NCI-H526 treated with DMSO at 0.1 percent for 48 hours (cell line): ENCODE measurements around the gene CCL16.
"Not testable (repeated sequence)": the region's sequence is repeated elsewhere in the genome, so short reads cannot be mapped to it uniquely, and the experiment has no call there.

Experiments
- DNase-seq: peaks from one replicate; lab custom pipeline; 2025; lab: John Stamatoyannopoulos, UW

The CCL16 gene

DNA sequence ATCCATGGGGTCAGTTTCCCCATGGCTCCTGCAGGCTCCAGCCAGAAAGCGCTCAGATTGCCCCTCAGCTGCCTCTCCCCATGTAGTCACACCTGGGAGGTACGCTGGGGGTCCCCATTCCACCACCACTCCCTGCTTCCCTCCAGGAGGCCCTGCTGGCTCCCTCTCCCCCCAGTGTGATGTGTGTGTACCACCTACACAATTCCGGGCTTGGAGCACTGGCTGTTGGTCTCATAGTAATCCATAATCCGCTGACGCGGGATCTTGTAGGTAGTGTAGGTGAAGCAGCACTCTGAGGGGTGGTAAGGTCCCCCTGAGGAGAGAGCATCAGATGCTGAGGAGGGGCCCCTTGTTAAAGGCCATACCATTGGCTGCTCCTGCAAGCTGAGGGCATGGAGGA, 2.8 kb upstream of the CCL16 start:
- no peak for DNase-seq

DNA sequence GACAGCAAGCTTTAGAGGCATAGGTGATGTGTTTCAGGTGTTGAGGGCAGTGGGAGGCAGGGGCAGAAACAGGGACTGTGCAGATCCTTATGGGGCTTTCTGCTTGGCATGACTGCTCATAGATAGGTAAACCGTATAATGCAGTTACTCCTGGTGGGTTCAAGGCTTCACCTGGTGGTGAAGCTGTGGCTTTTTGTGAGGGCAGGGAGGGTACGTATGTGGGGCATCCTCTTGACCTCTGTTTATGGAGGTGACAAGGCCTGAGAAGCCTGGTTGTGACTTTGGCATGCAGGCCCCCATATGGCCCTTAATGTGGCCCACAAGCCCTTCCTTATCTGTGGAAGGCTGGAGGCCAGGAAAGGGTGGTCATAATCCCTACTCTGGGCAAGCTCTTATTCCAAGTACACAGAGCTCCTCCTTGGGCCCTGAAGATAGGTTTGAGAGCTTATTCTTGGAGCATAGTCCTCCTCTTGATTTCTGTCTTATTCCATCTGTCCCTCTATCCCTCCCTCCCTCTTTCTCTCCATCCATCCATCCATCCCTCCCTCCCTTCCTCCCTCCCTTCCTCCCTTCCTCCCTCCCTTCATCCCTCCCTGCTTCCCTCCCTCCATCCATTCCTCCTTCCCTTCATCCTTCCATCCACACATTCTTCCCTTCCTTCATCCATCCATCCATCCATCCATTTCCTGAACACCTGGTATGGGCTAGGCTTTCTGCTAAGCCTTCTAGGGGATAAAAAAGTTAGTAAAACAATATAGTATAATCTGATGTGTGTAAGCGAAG, 1.3 kb upstream of the CCL16 start:
- DNase-seq: no peak

DNA sequence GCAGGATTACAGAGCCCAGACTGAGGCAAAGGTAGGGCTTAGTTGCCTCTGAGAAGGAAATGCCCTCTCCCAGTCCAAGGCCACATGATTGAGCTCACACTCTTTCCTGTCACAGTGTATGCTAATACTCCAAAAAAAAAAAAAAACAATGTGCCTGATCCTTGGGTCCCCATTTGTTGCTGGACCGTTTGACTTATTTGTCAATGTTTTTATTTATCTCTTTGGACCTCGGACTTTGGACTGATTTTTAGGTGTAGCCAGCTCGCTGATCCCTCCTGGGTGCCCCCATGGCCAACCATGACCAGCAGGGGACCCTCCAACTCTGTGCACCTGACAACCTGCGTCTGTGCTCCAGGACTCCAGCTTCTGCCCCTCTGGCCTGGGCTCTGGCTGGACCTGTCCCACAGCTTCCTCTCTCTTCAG, 622 bp upstream of the CCL16 start:
- no peak for DNase-seq

DNA sequence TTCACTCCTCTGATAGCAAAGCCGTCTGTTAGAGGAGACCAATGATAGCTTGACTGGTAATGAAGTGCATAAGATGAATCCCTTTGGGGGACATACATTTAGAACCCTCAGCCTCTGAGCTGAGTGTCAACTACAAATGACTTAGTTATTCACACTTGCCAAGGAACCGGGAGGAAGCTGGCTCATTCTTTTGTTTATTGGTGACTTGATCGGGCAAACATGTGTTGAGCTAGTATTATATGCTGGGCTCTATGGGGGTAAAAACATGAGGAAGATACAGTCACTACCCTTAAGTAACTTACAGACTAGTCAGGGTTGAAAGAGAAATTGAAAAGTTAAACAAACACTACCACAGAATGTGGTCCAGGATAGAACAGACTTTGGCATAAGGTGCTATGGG, 3.0 kb downstream of the CCL16 start:
- DNase-seq: no peak

DNA sequence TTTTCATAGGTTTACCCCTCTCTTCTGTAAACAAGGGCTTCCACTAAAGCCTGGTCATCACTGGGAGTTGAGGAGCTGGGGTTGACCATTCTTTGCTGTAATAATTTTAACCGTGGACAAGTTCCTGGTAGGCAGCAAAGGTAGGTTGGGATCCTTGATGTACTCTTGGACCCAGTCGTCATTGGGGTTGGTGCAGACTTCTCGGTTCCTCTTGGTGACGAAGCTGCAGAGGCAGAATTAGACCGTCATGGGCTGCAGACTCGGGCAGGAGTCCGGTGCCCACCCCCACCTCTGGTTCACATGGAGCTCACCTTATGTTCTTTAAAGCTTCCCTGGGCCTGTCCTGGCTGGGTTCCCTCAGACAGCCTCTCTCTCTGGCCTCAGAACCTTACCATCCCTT, 3.8 kb downstream of the CCL16 start:
- DNase-seq: no peak

DNA sequence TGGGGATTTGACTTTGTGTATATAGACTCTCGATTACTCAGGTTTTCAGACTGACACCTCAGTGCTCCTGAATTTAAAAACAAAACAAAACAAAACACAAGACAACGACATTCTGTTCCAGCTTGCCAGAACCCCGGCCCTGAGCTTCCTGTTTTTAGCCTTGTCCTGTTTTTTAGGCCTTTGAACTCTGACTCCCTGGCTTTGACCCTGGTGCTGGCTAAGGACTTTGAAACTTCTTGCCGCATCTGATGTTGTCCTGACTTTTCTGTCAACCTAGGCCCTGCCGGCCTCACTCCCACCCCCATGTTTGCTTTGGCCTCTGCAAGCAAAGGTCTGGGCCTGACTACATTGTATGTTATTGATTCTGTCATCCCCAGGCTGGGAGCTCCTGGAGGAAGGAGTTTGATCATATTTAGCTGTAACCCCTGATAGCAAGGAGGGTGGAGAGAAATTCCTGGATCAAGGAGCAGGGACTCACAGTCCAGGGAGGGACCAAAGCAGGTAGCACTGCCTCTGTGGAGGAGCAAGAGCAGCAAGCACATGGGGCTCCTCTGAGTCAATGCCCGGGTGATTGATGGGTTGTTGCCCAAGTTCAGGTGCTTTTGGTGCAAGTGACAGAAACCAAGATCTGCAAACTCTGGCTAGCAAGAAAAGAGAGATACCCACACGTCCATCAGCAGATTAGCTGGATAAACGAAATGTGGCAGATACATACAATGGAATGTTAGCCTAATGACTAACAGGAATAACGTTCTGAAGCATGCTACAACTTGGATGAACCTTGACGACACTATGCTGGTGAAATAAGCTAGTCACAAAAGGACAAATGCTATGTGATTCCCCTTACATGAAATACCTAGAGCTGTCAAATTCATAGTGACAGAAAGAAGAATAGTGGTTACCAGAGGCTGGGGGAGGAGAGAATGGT, 7.7 kb downstream of the CCL16 start:
- no peak for DNase-seq

DNA sequence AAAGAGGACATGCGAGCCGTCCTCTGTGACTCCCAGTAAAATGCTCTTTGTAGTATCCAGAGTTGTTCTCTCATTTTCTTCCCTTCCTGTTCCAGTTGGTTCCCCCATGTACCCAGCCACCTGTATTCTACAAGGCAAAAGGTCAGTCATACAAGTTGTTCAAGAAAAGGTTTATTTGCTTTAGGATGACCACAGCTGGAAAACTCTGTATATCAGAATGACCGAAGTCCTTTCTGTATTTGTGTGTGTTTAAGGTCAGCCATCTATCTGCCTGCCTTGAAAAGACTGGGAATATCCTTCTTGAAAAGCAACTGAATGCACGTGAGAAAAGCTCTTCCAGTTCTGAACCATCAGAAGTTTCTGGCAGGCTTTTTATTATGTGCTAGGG, 8.4 kb downstream of the CCL16 start:
- no peak for DNase-seq

DNA sequence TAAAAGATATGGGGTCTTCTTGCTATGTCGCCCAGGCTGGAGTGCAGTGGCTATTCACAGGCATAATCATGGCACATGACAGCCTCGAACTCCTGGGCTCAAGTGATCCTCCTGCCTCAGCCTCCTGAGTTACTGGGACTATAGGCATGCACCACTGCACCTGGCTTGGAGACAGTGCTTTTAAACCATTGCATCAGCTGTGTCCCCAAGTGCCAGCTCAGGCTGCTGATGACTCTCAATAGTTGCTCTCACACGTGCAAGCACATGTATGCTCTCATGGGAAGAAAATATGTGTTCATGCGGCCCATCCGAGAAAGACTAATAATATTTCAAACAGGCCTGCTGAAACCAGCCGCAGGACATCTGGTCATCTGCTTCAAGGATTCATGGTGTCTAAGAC, 8.8 kb downstream of the CCL16 start:
- no peak for DNase-seq

DNA sequence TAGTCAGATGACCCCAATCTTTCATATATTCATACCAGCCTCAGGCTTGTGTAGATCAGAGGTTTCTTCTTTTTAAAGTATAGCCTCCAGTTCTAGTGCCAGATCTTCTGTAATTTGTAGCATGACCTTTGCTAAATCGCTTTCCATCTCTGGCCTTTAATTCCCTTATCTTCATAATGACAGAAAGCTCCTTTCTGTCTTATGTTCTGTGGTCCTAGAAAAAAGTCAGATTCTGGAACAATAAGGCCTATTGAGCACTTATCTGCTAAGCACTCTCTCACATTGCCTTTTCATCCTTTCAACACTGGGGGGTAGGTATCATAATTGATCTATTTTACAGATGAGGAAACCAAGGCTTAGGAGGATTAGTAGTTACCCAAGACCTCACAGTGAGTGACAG, 9.2 kb downstream of the CCL16 start:
- no peak for DNase-seq

DNA sequence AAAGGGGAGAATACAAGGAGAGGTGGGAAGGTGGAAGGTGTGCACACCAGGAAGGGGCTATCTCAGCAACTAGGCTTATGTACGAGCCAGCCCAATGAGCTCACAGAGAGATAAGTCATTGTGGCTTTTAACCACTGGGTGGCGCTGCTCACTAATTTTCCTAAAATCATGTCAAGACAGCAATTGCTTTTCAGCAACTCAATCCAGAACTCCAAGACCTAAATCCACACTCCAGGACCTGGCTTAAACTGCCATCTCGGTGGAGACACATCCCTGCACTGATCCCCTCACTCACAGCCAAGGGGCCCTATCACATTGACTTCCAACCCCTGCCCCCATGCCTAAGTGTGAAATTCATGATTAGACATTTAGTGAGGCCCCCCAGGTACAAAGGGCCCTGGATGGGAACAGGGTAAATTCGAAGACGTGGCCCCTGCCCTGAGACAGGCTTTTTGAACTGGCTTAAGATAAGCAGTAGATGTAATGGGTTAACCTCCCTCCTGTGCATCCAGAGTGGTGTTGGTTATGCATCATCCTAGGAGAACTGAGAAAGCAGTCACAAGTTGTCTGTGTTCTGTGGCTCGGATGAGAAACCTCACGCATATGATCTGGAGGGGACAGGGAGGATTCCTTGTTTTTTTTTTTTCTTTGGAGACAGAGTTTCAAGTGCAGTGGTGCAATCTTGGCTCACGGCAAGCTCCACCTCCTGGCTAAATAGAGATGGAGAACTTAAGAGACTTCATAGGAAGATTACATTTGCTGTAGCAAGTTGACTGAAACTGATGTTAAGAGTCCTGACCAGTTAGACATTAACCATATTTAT, 11.5 kb downstream of the CCL16 start:
- peak; percentile 44 for DNase-seq

DNA sequence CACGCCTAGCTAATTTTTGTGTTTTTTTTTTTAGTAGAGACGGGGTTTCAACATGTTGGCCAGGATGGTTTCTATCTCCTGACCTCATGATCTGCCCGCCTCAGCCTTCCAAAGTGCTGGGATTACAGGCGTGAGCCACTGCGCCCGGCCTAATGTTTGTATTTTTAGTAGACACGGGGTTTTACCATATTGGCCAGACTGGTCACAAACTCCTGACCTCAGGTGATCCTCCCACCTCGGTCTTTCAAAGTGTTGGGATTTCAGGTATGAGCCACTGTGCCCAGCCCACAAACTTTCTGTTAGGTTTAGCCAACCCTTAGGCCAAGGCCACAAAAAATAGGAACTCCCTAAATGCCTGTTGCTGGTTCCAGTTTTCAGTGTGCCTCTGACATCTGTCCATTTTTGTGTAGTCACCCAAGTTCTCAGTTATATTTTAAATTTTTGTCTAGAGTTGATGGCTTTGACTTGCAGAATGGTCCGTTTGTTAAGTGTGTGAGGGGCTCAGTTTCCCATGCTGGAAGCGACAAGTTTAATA, 12.7 kb downstream of the CCL16 start:
- no peak for DNase-seq

DNA sequence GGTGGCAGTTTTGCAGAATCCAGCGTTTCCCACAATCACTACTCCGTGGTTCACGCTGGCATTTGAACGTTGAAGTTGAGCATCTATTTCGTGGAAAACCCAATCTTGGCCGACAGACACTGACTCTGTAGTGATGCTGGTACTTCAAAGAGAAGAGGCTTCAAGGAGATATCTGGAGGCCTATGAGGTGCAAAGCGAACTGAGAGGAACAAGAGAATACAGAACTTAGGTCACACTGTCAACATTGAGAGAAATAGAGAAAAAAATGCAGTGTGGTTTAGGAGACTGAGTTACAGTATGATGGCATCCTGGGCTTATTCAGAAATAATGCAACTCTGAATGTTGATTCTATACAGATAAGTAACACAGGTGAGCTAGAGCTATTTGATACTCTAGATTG, 16.0 kb downstream of the CCL16 start:
- DNase-seq: no peak

DNA sequence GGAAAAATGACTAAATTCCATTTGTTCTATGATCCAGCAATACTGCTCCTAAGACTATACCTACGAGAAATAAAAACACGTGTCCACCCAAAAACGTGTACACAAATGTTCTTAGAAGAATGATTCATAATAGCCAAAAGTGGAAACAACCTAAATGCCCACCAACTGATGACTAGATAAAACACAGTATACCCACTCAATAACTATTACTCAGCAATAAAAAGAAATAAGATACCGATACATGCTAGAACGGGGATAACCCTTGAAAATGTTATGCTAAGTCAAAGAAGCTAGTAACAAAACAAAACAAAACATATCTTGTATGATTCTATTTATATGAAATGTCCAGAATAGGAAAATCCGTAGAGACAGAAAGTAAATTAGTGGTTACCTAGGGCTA, 17.6 kb downstream of the CCL16 start:
- DNase-seq: no peak

DNA sequence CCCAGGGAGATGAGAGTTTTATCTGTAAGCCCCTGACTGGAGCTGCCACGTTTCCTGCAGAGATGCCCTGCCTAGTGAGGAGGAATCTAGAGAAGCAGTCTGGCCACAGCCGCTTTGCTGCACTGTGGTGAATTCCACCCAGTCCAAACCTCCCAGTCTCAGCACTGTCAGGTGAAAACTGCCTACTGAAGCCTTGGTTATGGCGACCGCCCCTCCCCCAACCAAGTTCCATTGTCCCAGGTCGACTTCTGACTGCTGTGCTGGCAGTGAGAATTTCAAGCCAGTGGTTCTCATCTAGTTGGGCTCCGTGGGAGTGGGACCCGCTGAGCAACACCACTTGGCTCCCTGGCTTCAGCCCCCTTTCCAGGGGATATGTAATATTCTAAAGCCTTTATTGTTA, 27.6 kb downstream of the CCL16 start:
- DNase-seq: no peak

DNA sequence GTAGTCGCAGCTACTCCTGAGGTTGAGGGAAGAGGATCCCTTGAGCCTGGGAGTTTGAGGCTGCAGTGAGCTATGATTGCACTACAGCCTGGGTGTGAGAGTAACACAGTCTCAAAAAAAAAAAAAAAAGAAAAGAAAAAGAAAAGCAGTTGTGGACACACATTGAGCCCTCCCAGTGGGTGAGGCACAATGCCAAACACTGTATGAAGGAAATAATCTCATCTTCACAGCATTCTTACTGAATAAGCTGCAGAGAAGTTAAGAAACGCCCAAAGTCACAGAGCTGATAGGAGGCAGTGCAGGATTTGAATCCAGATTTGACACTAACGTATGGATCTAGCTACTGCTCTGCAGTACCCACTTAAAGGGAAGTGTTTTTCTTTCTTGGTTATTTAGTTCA, 31.9 kb downstream of the CCL16 start:
- no peak for DNase-seq

DNA sequence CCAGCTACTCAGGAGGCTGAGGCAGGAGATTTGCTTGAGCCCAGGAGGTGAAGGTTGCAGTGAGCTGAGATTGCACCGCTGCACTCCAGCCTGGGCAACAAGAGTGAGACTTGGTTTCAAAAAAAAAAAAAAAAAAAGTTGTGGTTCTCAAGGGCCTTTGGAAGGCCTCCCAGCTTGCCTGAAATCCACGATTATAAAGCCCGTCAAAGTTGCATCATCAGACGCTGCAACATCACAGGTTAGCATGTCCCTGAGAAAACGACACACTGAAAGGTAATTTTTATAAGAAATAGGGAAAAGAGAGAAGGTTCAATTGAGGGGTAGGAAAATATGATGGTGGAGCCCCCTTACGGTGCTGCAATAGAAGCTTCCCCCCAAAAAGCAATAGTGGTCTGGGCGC, 33.2 kb downstream of the CCL16 start:
- DNase-seq: no peak

DNA sequence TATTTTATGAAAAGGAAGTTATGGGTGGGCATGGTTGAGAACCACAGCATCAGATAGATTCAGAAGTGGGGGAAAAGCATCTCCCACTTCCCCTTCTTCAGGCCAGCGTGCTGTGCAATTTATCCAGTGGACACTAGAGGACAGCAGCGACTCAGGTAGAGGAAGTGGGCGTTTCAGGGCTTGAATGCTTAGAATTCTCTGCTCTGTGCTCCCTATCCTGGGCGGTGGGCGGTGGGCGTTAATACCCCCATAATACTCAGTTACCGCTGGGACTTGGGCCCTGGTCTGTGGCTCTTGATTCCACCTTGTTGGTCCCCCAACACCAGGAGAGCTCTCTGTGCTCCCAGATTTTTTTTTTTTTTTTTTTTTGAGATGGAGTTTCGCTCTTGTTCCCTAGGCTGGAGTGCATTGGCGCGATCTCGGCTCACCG, 34.1 kb downstream of the CCL16 start:
- DNase-seq: peak; percentile 6

DNA sequence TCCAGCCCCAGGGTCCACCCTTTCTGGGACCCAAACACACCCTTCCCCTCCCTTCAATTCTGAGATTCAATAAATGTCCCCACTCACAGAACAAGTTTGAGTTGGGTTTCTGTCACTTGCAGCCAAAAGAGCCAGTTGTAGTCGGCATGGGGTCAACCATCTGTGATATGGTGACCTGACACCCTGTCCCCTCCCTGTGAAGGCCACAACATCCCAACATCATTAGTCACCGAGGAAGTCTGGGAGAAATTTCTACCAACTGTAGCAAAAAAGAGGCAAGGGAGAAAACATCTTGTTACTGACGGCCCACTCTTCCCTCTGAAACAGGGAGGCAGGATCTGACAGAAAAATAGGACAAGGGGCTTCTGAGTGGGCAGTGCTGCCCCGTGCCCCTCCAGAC, 37.1 kb downstream of the CCL16 start:
- no peak for DNase-seq

DNA sequence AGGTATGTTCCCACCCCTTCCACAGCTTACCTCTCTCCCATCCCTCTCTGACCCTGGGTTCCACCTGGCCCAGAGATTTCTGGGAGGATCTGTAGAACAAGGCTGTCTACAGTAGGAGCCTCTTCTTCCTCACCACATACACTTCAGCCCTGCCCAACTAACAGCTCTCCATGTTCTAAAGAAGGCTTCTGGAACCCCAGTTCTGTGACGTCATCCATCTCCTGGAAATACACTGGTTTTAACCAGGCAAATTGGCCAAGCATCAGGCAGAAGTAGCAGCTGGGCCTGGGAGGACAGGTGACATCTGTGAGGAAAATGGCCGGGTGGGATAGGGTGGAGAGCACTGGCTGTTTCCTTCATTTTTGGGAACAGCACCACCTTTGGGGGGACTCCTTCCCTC, 37.8 kb downstream of the CCL16 start, which contains the start of gene LYZL6:
TSS of gene LYZL6 (minus strand) at position 177 of the 400 bp plus-strand sequence. CDS start 4,357 bp downstream, outside the sequence.
- no peak for DNase-seq

DNA sequence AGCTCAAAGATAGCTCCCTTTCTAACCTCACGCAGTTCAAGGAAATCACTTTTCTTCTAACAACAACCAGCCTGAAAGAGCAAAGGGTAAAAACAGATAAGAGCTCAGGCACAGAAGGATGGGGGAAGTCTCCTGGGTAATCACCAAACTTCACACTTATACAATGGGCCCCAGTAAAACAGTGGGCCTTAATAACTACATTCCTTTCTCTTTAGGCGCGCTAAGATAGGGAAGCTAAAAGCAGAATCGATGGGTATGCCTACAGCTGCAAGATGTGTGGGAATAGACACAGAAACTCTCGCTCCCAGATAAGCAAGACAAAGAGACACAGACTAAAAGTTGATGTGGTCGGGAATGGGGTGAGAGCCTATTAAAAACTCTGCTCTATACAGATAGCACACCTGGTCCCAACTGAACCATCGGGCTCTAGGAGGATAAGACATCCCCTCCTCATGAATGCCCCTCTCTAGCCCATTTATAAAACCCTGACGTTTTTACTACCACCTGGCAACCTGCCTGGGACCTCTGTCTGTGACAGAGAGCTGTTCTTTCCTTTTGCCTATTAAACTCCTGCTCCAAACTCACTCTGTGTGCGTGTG, 38.6 kb downstream of the CCL16 start:
- DNase-seq: no peak

DNA sequence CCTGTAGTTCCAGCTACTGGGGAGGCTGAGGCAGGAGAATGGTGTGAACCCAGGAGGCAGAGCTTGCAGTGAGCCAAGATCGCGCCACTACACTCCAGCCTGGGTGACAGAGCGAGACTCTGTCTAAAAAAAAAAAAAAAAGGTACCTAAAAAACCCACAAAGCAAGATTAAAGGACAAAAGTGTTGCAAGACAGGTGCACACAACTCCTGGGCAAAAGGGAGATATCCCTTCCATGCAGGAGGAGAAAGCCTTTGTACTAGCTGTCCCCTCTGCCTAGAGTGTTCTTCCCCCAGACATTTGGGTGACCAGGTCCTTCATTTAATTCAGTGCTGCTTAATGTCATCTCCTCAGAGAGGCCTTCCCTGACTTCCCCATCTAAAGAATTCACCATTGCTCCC, 42.8 kb downstream of the CCL16 start:
- DNase-seq: not testable (repeated sequence)

DNA sequence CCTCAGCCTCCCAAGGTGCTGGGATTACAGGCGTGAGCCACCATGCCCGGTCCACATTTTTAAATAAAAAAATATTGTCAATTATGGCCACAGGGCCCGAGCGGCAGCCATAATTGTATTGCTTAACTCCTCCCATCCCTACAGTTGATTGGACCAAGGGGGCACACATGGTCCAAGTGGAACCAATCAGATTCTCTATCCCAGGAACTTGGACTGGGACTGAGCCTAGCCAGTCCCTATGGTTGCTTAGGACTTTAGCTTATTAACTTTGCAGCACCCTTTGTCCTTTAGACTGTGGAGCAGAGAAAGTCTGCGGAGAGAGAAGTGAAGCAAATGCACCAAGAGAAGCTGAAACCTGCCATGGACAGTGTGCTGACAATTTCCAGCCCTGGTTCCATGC, 45.2 kb downstream of the CCL16 start:
- DNase-seq: no peak
